SIG-M5 (cell line): Measurements from ENCODE around the gene LRRTM4.

Experiments used
- DNase-seq: peaks from one replicate; lab custom pipeline; 2025; lab: John Stamatoyannopoulos, UW

LRRTM4 gene

GRCh38 chr2:77470096-77470495 lies 52.1 kb downstream of the LRRTM4 start:
- no peak for DNase-seq

DNA sequence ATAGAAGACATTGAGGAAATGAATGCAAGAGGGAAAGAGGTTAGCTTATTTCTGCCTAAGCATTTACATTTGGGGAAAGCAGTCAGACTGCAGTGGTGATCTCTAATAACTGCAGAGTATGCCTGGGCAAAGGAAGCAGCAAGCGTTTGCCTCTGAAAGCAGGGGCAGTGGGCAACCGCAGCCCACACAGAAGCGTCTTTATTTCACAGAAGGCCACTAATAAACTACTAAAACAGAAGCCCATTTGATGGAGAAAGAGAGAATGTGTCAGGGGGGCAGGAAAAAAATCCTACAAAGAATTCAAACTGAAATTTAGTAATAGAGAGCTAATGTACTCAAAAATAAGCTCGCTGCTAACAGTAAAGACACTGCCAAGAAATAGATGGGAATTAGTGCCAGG lies 53.1 kb downstream of the LRRTM4 start:
- no peak for DNase-seq

GRCh38 chr2:77459840-77460239 lies 62.3 kb downstream of the LRRTM4 start:
- DNase-seq = no peak

DNA sequence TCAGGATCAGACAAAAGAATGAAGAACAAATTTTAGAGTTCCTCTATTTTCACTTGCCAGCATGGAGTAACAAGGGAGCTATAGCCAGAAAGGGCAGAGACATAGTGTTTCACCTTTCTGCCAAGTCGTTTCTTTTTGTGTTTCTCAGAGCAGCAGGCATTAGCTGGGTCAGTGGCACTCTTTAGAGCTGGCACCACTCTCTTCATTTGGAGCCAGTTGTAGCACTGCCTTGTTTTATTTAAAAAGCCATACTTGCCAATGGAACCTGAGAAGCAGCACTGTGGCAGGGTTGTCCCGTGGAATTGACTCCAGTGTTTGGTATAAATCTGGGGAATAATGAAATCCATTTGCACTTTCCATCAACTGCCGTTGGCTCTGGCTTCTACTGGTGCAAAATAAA lies 64.0 kb downstream of the LRRTM4 start:
- DNase-seq = no peak

DNA sequence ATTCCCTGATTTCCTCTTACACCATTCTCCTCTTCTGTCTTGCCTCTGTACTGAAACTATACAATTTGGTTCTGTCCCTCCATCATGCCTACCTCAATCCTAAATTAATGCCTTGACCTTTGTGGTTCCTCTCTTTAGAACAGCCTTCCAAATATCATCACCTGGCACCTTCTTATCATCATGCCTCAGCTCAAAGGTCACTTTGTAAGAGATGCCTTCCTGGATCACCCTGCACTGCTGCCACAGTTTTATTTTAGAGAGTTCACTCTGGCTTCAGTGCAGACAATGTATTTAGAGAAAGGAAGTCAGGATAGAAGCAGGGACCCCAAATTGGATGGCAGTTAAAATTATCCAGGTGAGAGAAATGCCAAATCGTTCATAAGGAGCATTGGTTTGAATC lies 64.5 kb downstream of the LRRTM4 start:
- no peak for DNase-seq

- no peak for DNase-seq
These were observed 79.1 kb downstream of the LRRTM4 start for GRCh38 chr2:77443076-77443475.

DNA sequence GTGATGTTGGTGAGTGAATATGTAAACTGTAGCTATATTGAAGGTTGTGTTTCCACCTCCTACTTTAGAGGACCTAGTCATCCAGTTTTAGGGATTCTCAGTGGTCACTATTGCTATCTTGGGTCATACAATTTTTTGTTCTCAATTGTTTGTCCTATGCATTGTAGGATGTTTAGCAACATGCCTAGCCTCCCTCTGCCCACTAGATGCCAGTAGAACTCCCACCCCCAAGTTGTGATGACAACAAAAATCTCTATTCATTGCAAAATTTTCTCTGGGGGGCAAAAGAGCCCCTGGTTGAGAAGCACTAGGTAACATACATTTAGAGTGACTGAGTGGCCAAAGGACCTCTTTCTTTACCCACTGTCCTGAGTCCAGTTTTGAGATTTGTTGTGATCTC lies 87.3 kb downstream of the LRRTM4 start:
- DNase-seq = no peak

DNA sequence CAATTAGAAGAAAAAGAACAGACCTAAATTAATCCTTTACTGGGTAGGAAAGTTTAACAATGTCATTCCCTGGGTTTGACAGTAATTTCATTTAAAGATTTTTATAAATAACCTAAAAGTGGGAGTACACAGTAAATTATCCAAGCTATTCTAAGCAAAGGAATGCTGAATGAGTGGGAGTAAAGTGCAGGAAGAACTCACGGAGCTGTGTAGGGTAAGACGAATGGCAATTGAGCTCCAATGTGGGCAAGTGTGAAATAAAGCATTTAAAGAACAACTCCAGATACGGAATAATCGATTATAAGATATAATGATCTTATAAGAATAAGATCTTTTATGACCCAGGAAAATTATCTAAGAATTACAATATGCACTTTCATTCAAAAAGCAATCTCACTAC lies 93.2 kb downstream of the LRRTM4 start:
- no peak for DNase-seq

DNA sequence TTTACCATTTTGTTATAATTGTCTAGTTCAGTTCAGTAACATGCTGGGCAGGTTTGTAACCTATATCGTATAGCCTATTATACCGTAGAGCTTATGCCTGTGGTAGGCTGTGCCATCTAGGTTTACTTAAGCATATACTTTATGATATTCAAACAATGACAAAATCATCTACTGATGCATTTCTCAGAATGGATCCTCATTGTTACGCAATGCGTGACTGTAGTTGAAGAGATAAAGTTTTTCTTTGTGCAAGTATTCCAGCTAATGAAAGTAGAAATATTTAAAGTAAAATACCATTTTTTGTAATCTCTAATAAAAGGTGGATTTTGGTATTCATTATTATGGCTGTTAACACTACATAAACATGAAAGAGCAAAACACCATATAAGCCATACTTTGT lies 100.2 kb downstream of the LRRTM4 start:
- no peak for DNase-seq

DNA sequence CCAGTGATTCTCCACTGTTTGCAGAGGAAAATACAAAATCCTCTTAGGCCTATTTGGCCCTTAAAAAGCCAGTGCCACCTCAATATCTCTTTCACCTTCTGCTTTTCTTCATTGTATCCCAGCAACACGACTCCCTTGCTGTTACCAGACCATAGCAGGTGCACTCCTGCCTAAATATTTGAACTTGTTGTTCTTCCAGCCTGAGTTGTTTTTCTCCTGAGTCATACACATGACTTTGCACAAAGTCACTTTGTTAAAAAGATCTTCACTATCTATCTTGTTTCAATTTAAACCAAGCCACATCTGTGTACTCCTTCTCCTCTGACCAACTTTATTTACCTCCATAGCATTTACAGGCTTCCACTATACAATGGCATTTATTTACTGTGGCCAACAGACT lies 103.6 kb downstream of the LRRTM4 start:
- no peak for DNase-seq

DNA sequence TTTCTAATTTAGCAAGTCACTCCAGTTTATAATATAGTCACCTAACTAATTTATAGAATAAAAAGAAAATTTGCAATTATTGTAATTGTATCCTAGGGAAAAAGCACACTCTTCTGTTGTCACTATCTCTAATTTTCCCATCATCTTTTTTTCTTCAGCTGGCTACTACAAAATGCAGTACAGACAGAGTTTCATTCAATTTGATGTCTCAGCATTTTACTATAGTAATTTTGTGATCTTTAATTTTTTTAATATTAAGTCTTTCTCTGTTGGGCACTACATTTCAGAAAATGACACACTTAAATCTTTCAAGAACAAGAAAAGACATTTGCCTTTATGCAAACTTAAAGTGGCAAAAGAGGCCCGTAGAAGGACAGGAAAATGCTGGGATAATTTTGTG lies 118.0 kb downstream of the LRRTM4 start:
- DNase-seq = no peak

DNA sequence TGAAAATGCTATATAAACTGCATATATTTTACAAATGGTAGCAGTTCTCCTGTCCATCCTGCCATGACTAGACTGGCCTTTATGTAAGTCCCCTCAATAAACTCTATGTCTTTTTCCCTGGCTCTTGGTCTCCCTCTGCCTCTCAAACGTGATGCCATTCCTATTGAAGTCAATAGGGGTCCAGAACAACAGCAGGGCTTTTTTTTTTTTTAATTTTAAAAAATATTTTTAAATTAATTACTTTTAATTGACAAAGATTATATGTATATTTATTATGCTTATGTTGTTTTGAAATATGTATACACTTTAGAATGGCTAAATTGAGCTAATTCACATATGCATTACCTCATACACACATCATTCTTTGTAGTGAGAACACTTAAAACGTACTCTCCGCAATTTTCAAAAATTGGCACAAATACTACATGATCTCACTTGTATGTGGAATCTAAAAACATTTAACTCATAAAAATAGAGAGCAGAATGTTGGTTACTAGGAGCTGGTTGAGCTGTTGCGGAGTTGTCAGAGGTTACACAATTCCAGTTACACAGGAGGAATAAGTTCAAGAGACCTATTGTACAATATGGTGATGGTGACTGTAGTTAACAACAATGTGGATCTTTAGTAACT lies 123.1 kb downstream of the LRRTM4 start:
- DNase-seq = no peak

DNA sequence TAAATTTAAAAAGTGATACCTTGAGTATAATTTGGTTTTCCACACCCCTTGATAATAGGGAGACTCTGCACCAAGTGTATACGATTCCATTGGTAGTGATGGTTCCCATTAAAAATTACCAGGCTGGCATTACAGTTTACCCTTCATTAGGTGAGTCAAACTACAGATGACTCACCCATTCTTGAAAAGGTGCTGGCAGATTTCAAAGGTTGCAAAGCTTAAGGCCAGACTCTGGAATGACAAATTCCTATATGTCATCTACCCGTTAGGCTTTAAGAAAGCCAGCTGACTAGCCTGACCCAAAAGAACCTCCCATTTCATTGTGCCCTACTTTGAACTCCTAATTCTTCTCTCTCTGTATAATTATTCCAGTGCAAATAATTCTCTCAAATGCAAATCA lies 124.4 kb downstream of the LRRTM4 start:
- DNase-seq = no peak

DNA sequence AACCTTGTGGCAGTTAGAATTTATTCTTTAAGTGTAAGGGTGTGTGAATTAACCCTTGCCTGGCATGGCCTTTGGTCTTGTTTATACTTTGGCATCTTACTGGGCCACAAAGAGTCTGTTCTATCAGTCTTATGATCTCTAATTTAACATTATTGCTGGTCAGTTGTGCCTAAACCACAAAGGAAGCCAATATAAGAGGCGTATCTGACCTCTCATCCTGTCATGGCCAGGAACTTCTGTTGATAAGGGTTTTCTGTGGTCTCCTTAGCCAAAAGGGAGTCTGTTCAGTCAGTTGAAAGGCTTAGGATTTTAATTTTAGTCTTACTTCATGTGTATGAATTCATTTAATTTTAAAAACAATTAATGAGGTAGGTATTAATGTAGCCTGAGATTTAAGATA lies 127.2 kb downstream of the LRRTM4 start:
- DNase-seq = no peak

DNA sequence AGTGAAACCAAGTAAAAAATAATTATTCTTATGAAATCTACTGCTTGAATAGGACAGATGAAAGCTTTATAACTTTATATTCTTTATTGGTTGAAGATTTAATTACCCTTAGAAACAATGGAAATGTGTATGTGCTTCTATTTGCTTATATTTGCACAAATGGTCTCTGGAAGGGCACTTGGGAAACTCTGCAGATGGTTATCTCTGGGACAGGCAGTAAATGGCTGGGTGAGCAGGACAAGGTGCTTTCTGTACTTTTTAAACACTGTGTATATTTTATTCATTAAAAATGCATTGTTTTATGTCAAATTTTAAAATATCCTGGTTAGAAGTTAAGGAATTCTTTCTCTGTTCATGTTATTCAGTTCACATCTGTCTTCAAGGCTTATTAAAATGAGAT lies 131.1 kb downstream of the LRRTM4 start:
- no peak for DNase-seq

- no peak for DNase-seq
These were observed 134.9 kb downstream of the LRRTM4 start for GRCh38 chr2:77387324-77387723.

- DNase-seq = no peak
These were observed 149.5 kb downstream of the LRRTM4 start for GRCh38 chr2:77372636-77373035.

DNA sequence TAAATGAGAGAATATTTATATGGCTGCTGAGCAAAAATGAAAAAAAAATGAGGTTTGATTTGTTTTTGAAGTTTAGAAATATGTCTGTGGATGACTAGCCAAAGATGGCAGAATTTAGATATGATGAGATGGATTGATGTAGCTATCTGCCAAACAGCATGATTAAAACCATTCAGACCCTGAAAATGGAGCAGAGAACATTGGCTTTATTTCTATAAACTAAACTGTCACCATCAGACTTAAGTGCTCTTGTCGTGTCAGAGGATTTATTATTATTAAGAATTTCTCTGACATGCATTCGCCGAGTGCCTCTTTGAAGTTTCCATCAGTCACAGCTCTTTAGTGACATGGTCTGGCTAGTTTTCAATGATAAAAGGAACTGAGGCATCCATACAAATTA lies 151.7 kb downstream of the LRRTM4 start:
- no peak for DNase-seq

- no peak for DNase-seq
These were observed 158.9 kb downstream of the LRRTM4 start for GRCh38 chr2:77363277-77363676.

GRCh38 chr2:77348821-77349220 lies 173.4 kb downstream of the LRRTM4 start:
- no peak for DNase-seq

DNA sequence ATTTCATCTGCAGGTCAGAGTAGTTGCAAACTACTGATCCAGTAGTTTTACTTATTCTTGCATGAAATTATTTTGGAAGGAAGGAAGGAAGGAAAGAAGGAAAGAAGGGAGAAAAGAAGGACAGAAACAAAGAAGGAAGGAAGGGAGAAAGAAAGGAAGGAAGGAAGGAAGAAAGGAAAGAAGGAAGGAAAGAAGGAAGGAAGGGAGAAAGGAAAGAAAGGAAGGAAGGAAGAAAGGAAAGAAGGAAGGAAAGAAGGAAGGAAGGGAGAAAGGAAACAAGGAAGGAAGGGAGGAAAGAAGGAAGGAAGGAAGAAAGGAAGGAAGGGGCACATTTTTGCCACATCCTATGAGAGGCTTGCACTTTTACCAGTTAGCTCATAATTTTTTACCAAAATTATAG lies 186.2 kb downstream of the LRRTM4 start:
- DNase-seq = no peak

DNA sequence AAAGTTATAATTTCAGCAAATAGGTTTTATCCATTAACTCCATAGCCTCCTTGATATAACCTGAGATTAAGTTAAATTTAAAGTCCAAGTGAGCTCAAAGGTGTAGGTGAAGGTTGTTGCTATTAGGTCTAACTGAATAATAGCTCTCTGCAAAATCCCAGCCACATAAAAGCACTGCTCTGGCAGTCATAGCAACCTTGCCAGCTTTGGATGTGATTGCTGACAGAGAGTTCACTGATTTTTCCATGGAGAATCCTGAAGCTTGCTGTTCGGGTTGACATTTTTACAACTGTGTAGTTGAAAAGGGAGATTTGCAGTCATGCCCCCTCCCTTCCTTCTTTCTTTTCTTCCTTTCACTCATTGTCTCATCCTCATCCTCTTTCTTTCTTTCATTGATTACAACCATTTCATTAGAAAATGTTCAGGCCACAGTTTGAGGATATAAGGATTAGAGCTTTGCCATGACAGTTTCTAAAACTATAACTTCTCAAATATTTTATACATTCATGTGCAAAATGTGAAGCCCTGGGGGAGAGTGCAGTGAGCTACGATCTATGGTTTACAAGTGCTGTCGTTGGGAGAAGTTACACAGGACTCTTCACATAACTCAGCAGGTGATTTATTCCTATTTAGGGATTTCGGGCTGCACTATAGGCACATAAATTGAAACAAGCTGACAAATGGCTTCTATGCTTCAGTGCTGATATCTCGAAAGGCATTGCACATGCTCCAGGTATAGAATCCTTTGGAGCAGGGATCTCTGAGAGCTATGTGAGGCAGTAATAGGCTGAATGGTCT lies 193.8 kb downstream of the LRRTM4 start:
- DNase-seq = no peak

DNA sequence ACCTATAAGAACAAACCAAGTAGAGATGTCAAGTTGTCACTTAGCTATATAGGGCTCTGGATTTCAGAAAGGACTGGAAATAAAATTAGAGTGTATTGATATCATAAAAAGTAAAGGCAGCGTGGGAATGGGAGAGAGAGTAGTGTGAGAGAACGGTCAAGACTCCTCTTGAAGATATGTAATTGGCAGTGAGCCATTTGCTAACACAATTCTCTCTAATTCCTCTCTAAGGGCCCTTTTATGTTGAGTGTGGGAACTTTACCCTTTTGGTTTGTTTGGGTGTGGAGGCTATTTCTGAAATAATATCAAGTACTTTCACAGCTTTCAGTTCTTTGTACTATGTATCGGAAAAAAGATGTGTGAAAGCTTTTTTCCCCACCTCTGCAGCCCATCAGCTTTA lies 196.8 kb downstream of the LRRTM4 start:
- DNase-seq = no peak

DNA sequence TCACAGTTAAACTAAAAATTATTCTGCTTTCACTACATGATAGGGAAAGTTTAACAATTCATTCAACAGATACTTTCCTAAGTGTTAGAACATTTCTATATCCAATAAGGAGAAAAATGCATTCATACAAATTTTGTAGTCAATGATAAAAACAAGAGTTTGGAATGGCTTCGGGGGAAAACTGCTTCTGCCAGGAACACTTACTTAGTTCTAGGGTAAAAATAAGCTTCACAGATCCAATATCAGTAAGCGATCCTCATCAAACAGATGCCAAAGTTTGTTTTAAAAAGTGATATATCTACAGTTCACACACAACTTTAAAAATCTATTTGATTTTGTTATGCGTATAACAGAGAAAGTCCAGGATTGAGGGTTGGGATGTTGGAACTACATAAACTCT lies 199.7 kb downstream of the LRRTM4 start:
- DNase-seq = no peak
